ENCODE measurements around the gene SEC24A. TPM values are rescaled to one million over a fixed set of nuclear protein-coding genes. Genes with fewer than 3 reads are reported as not detected.

SEC24A gene
- total RNA-seq, 1 donor = 35.2 TPM

DNA sequence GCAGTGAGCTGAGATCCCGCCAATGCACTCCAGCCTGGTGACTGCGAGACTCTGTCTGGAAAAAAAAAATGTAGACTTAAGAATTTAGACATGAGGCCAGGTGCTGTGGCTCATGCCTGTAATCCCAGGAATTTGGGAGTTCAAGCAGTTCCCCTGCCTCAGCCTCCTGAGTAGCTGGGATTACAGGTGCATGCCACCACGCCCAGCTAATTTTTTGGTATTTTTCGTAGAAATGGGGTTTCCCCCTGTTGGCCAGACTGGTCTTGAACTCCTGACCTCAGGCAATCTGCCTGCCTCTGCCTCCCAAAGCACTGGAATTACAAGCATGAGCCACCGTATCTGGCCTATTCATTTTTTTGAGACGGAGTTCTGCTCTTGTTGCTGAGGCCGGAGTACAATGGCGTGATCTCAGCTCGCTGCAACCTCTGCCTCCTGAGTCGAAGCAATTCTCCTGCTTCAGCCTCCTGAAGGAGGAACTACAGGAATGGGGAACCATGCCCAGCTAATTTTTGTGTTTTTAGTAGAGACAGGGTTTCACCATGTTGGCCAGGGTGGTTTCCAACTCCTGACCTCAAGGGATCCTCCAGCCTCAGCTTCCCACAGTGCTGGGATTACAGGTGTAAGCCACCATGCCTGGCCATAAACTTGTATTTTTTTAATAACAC, 124.0 kb downstream of the SEC24A start:
- no peak for DNase-seq (ENCODE audit: low read depth)
- TF ChIP-seq, protein P1, sequence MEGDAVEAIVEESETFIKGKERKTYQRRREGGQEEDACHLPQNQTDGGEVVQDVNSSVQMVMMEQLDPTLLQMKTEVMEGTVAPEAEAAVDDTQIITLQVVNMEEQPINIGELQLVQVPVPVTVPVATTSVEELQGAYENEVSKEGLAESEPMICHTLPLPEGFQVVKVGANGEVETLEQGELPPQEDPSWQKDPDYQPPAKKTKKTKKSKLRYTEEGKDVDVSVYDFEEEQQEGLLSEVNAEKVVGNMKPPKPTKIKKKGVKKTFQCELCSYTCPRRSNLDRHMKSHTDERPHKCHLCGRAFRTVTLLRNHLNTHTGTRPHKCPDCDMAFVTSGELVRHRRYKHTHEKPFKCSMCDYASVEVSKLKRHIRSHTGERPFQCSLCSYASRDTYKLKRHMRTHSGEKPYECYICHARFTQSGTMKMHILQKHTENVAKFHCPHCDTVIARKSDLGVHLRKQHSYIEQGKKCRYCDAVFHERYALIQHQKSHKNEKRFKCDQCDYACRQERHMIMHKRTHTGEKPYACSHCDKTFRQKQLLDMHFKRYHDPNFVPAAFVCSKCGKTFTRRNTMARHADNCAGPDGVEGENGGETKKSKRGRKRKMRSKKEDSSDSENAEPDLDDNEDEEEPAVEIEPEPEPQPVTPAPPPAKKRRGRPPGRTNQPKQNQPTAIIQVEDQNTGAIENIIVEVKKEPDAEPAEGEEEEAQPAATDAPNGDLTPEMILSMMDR (IDR thresholded peaks at IDR 0.05; ENCODE audit: insufficient read depth, low read length) = no peak
- H3K4me3 ChIP-seq (ENCODE audit: low read depth, low read length) = no peak overlapping the region

DNA sequence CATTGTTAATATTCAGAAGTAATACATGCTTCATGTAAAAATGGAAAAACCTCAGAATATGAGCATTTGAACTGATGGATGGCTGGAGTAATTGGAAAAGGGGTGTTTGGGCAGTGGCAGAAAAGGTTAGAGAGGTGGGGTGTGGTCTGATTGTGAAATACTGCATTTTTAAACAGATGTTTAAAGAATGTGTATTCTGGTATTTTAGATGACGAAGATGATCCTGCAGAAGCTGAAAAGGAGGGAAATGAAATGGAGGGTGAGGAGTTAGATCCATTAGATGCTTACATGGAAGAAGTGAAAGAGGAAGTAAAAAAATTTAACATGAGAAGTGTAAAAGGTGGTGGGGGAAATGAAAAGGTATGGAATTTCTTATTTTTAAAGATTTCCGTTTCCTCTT, 128.8 kb downstream of the SEC24A start:
- TF ChIP-seq, protein P1 (IDR thresholded peaks at IDR 0.05; ENCODE audit: insufficient read depth, low read length) = no peak
- H3K4me3 ChIP-seq (ENCODE audit: low read depth, low read length) = no peak overlapping the region
- no peak for DNase-seq (ENCODE audit: low read depth)

Small RNA genes lying within 50 kb of the gene (small RNA-seq; reads per million reads assigned to genes)
- gene RNU6-1164P (not detected), gene RNU6-1311P (not detected), gene RNU6-757P (not detected)

Other genes starting within 250 kb of the SEC24A start
- 6.5 and 36.3 TPM in 2 replicates for gene CDKN2AIPNL, start 236.9 kb upstream of the SEC24A start, total RNA-seq (ENCODE audit: low replicate concordance)
- gene JADE2, start 123.1 kb upstream of the SEC24A start, total RNA-seq (ENCODE audit: low replicate concordance) = 28.0 and 38.8 TPM in 2 replicates
- 88.4 and 133 TPM in 2 replicates for gene SAR1B, start 16.0 kb upstream of the SEC24A start, total RNA-seq (ENCODE audit: low replicate concordance)
- gene CAMLG, start 89.8 kb downstream of the SEC24A start, total RNA-seq (ENCODE audit: low replicate concordance) = 42.4 and 51.2 TPM in 2 replicates
- gene DDX46, start 110.0 kb downstream of the SEC24A start, total RNA-seq (ENCODE audit: low replicate concordance) = 30.5 and 69.7 TPM in 2 replicates
- gene C5orf24, start 197.2 kb downstream of the SEC24A start, total RNA-seq (ENCODE audit: low replicate concordance) = 18.7 and 61.5 TPM in 2 replicates
- 39.9 and 85.9 TPM in 2 replicates for gene TXNDC15, start 225.6 kb downstream of the SEC24A start, total RNA-seq (ENCODE audit: low replicate concordance)

All from fibroblast of the aortic adventitia (primary cell).